Trophoblast cell (in vitro differentiated cells and primary cell): ENCODE measurements around the gene TMED4.
A peak's percentile ranks its signal among the peaks of the same experiment; 100 is the strongest.

Source experiments
- DNase-seq, 2 donors: peaks; one replicate each; pipeline ENCODE4 v3.0.0-alpha.2; 2016
- H2AFZ ChIP-seq: 2 replicates; pipeline ENCODE4 v1.6.1; 2013; ENCODE audit warnings: low read length, moderate library complexity, mild to moderate bottlenecking; ENCODE audit not compliant: insufficient read depth, poor library complexity
- H2AK5ac ChIP-seq: 2 replicates; pipeline ENCODE4 v1.6.1; 2013; ENCODE audit warnings: mild to moderate bottlenecking, low read length
- H2BK120ac ChIP-seq: 2 replicates; pipeline ENCODE4 v1.6.1; 2013; ENCODE audit warnings: low read length, mild to moderate bottlenecking, moderate library complexity; ENCODE audit not compliant: insufficient read depth, poor library complexity
- H2BK12ac ChIP-seq: 2 replicates; pipeline ENCODE4 v1.6.1; 2013; ENCODE audit warnings: mild to moderate bottlenecking, low read length, moderate library complexity
- H2BK5ac ChIP-seq: 2 replicates; pipeline ENCODE4 v1.6.1; 2013; ENCODE audit warnings: low read length, low read depth, moderate library complexity, mild to moderate bottlenecking; ENCODE audit not compliant: poor library complexity
- H3K14ac ChIP-seq: 2 replicates; pipeline ENCODE4 v1.6.1; 2013; ENCODE audit warnings: mild to moderate bottlenecking, low read length
- H3K18ac ChIP-seq: 2 replicates; pipeline ENCODE4 v1.6.1; 2013; ENCODE audit warnings: mild to moderate bottlenecking, low read length
- H3K23ac ChIP-seq: 2 replicates; pipeline ENCODE4 v1.6.1; 2013; ENCODE audit warnings: low read length
- H3K27ac ChIP-seq: 2 replicates; pipeline ENCODE4 v1.5.1; 2013; ENCODE audit warnings: low read depth, mild to moderate bottlenecking, inconsistent platforms, low read length, moderate library complexity
- H3K27me3 ChIP-seq: 2 replicates; pipeline ENCODE4 v1.6.1; 2013; ENCODE audit warnings: inconsistent platforms, mild to moderate bottlenecking, low read length, moderate library complexity; ENCODE audit not compliant: insufficient read depth
- H3K36me3 ChIP-seq, 2 experiments: 1 replicate in 1 of 2; 2 replicates in 1 of 2; pipeline ENCODE4 v1.6.1; 2013; ENCODE audit warnings: low read length in 2 of 2, mild to moderate bottlenecking in 2 of 2, moderate library complexity in 1 of 2; ENCODE audit not compliant: insufficient read depth in 2 of 2, control insufficient read depth in 1 of 2
- H3K4ac ChIP-seq: 2 replicates; pipeline ENCODE4 v1.6.1; 2013; ENCODE audit warnings: low read depth, mild to moderate bottlenecking, low read length, moderate library complexity
- H3K4me1 ChIP-seq, 2 experiments: 1 replicate in 1 of 2; 2 replicates in 1 of 2; pipeline ENCODE4 v1.6.1; 2013; ENCODE audit warnings: low read length in 2 of 2, mild to moderate bottlenecking in 2 of 2, moderate library complexity in 1 of 2; ENCODE audit not compliant: insufficient read depth in 2 of 2, control insufficient read depth in 1 of 2
- H3K4me2 ChIP-seq: 2 replicates; pipeline ENCODE4 v1.6.1; 2013; ENCODE audit warnings: inconsistent platforms, mild to moderate bottlenecking, low read length, moderate library complexity
- H3K4me3 ChIP-seq: 2 replicates; pipeline ENCODE4 v1.5.1; 2013; ENCODE audit warnings: mild to moderate bottlenecking, low read depth, low read length, inconsistent platforms
- H3K79me1 ChIP-seq: one replicate; pipeline ENCODE4 v1.6.1; 2013; ENCODE audit warnings: low read length
- H3K79me2 ChIP-seq: 2 replicates; pipeline ENCODE4 v1.6.1; 2013; ENCODE audit warnings: low read length, mild to moderate bottlenecking; ENCODE audit not compliant: control insufficient read depth, insufficient read depth, poor library complexity
- H3K9ac ChIP-seq: 2 replicates; pipeline ENCODE4 v1.6.1; 2013; ENCODE audit warnings: mild to moderate bottlenecking, low read length
- H3K9me3 ChIP-seq: 2 replicates; pipeline ENCODE4 v1.6.1; 2013; ENCODE audit warnings: low read depth, mild to moderate bottlenecking, control low read depth, inconsistent platforms, low read length; ENCODE audit not compliant: insufficient read depth
- H4K12ac ChIP-seq: 2 replicates; pipeline ENCODE4 v1.6.1; 2013; ENCODE audit warnings: low read depth, mild to moderate bottlenecking, low read length, moderate library complexity
- H4K8ac ChIP-seq: 2 replicates; pipeline ENCODE4 v1.6.1; 2013; ENCODE audit warnings: low read depth, mild to moderate bottlenecking, low read length, moderate library complexity
- H4K91ac ChIP-seq: one replicate; pipeline ENCODE4 v1.6.1; 2013; ENCODE audit warnings: low read depth, mild to moderate bottlenecking, low read length, moderate library complexity
- WGBS: extraction: QIAGEN DNeasy Blood & Tissue Kit; methylation state at CpG from one replicate; pipeline ENCODE4 v1.1.7; 2013; ENCODE audit warnings: missing lambda C conversion rate; ENCODE audit not compliant: insufficient read length, insufficient coverage; ENCODE audit errors: extremely low coverage; 5-methylcytosine and 5-hydroxymethylcytosine counted together

TMED4 gene

DNA sequence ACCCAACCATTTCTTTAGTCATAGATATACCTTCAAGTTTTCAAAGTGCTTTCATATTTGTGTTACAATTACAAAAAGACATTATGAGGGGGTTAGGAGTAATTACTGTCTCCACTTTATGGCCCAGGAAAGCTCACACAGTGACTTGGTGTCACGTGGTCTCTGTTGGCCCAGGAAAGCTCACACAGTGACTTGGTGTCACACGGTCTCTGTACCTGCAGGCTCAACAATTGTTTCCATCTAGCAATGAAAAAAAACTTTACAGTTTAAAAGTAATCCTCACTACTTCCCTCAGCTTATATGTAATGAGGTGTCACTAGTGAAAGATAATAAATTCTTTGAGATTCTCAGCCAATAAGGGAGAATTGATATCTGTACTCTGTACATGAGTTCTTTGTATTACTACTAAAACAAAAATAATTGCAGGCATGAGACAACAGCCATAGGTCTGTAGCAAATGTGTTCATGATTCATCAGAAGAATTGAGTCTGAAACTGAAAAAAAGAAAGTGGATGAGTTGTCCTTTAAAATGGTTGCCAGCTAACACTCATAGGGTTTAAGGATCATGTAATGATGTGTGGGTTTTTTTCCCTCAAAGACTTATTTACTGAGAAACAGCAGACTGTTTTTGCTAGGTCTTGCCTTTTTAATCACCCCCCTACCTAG is 35.3 kb upstream of the TMED4 start:
- H3K27me3 ChIP-seq, result no peaks in the 10 kb centered on the region
- no peaks in the 10 kb centered on the region for H3K36me3 ChIP-seq
- no peak overlapping the region for H4K91ac ChIP-seq
- peak overlapping the region; percentile 7 for H2BK5ac ChIP-seq
- H3K27ac ChIP-seq, result peak overlapping the region; percentile 11
- no peak overlapping the region for H3K9ac ChIP-seq
- H2BK12ac ChIP-seq, result no peak overlapping the region
- no peak overlapping the region for H3K4me3 ChIP-seq
- peaks cover 13% of the 10 kb centered on the region for H3K79me1 ChIP-seq
- H3K79me2 ChIP-seq, result peaks cover 12% of the 10 kb centered on the region
- WGBS, result no CpG with 5 or more reads among the region's 2 CpGs
- peak overlapping the region; percentile 88 for H3K4ac ChIP-seq
- H2AFZ ChIP-seq, result no peak overlapping the region
- peaks cover 12 to 27% of the 10 kb centered on the region in 2 experiments for H3K4me1 ChIP-seq
- no peak overlapping the region for H3K18ac ChIP-seq
- H3K9me3 ChIP-seq, result no peaks in the 10 kb centered on the region
- no peak overlapping the region for H3K4me2 ChIP-seq
- no peak overlapping the region for H3K14ac ChIP-seq
- H4K8ac ChIP-seq, result no peak overlapping the region
- no peak overlapping the region for H2AK5ac ChIP-seq
- H3K23ac ChIP-seq, result no peak overlapping the region
- DNase-seq, result peak in 1 of 2 donors; percentile 42
- H2BK120ac ChIP-seq, result no peak overlapping the region
- H4K12ac ChIP-seq, result no peak overlapping the region

DNA sequence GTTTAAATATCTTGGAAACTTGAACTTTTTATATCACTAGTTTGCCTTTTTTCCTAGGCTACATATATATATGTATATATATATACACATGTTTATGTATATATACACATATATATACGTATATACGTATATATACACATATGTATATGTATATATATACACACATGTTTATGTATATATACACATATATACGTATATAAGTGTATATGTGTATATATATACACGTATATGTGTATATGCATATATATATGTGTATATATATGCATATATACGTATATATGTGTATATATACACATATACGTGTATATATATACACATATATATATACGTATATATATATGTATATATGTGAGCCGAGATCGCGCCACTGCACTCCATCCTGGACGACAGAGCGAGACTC is 34.5 kb upstream of the TMED4 start:
- Histone ChIP-seq H2AFZ (no peak overlapping the region), H4K91ac (no peak overlapping the region), H2BK5ac (no peak overlapping the region), H4K8ac (no peak overlapping the region), H3K14ac (no peak overlapping the region), H3K23ac (no peak overlapping the region), H3K18ac (no peak overlapping the region), H3K36me3 (no peaks in the 10 kb centered on the region), H3K9me3 (no peaks in the 10 kb centered on the region), H3K4me1 (peaks cover 12 to 24% of the 10 kb centered on the region in 2 experiments), H2BK12ac (no peak overlapping the region), H2AK5ac (no peak overlapping the region), H3K27me3 (no peaks in the 10 kb centered on the region), H2BK120ac (no peak overlapping the region), H3K27ac (no peak overlapping the region), H3K4me3 (no peak overlapping the region), H4K12ac (no peak overlapping the region), H3K4ac (no peak overlapping the region), H3K79me1 (peaks cover 13% of the 10 kb centered on the region), H3K4me2 (no peak overlapping the region), H3K9ac (no peak overlapping the region), H3K79me2 (peaks cover 12% of the 10 kb centered on the region)
- DNase-seq, result no peak
- no CpG with 5 or more reads among the region's 12 CpGs for WGBS

DNA sequence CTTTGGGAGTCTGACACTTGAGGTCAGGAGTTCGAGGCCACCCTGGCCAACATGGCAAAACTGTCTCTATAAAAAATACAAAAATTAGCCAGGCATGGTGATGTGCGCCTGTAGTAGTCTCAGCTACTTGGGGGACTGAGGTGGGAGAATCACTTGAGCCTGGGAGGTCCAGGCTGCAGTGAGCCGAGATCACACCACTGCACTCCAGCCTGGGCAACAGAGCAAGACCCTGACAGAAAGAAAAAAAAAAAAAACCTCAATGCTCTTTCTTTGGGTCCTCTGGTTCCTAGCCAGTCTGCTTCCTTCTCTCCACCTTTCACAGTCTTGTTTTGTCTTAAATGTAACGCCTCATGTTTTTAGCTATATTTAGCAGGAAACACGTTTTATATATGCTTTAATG is 33.8 kb upstream of the TMED4 start:
- Histone ChIP-seq H3K4me1 (peaks cover 12 to 23% of the 10 kb centered on the region in 2 experiments), H3K9me3 (no peaks in the 10 kb centered on the region), H2AK5ac (no peak overlapping the region), H3K4ac (peak overlapping the region; percentile 81), H2BK12ac (no peak overlapping the region), H2BK120ac (peak overlapping the region; percentile 17), H2AFZ (no peak overlapping the region), H3K4me3 (no peak overlapping the region), H3K36me3 (no peaks in the 10 kb centered on the region), H3K79me2 (peaks cover 14% of the 10 kb centered on the region), H3K18ac (no peak overlapping the region), H3K9ac (no peak overlapping the region), H2BK5ac (no peak overlapping the region), H3K79me1 (peaks cover 13% of the 10 kb centered on the region), H3K27me3 (no peaks in the 10 kb centered on the region), H4K91ac (peak overlapping the region; percentile 47), H3K23ac (no peak overlapping the region), H3K4me2 (no peak overlapping the region), H3K14ac (no peak overlapping the region), H4K8ac (no peak overlapping the region), H3K27ac (peak overlapping the region; percentile 57), H4K12ac (no peak overlapping the region)
- no CpG with 5 or more reads among the region's 5 CpGs for WGBS
- DNase-seq, result no peak

DNA sequence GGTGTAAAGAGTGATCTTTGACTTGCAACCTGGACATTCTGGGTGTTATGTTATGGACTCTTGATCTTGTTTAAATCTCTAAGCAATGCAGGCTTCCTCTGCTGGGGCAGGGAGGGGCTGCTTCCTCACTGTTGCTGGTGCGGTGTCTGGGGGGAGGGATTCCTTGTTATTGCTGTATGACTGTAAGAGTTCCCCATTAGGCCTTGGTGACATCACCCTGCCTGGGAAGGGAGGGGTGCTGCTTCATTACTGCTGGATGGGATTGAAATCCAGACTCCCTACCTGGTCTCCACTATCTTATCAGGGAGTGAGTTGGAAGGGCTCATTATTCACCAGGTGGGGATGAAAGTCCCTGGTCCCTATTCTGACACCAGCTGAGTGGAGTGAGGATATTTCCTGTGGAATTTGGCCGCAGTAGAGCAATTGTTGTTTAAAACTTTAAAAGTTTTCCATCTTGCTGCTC is 33.1 kb upstream of the TMED4 start:
- no peak overlapping the region for H2BK120ac ChIP-seq
- H3K27ac ChIP-seq, result peak overlapping the region; percentile 57
- H3K36me3 ChIP-seq, result no peaks in the 10 kb centered on the region
- H3K14ac ChIP-seq, result no peak overlapping the region
- no peak overlapping the region for H3K4me2 ChIP-seq
- peak overlapping the region; percentile 87 for H3K4ac ChIP-seq
- no peak overlapping the region for H3K23ac ChIP-seq
- H3K4me3 ChIP-seq, result no peak overlapping the region
- no CpG with 5 or more reads among the region's 2 CpGs for WGBS
- H3K79me1 ChIP-seq, result peaks cover 13% of the 10 kb centered on the region
- no peak overlapping the region for H2AK5ac ChIP-seq
- no peak overlapping the region for H3K9ac ChIP-seq
- H3K4me1 ChIP-seq, result peaks cover 12 to 23% of the 10 kb centered on the region in 2 experiments
- H3K18ac ChIP-seq, result peak overlapping the region; percentile 67
- peak overlapping the region; percentile 42 for H4K91ac ChIP-seq
- H2BK12ac ChIP-seq, result peak overlapping the region; percentile 8
- H3K27me3 ChIP-seq, result no peaks in the 10 kb centered on the region
- peak overlapping the region; percentile 73 for H2AFZ ChIP-seq
- DNase-seq, result peak in 1 of 2 donors; percentile 12
- H2BK5ac ChIP-seq, result no peak overlapping the region
- H4K8ac ChIP-seq, result peak overlapping the region; percentile 56
- H3K79me2 ChIP-seq, result peaks cover 14% of the 10 kb centered on the region
- H4K12ac ChIP-seq, result no peak overlapping the region
- H3K9me3 ChIP-seq, result no peaks in the 10 kb centered on the region
